Measurements from ENCODE around the gene ZNF646.

Gene ZNF646

DNA sequence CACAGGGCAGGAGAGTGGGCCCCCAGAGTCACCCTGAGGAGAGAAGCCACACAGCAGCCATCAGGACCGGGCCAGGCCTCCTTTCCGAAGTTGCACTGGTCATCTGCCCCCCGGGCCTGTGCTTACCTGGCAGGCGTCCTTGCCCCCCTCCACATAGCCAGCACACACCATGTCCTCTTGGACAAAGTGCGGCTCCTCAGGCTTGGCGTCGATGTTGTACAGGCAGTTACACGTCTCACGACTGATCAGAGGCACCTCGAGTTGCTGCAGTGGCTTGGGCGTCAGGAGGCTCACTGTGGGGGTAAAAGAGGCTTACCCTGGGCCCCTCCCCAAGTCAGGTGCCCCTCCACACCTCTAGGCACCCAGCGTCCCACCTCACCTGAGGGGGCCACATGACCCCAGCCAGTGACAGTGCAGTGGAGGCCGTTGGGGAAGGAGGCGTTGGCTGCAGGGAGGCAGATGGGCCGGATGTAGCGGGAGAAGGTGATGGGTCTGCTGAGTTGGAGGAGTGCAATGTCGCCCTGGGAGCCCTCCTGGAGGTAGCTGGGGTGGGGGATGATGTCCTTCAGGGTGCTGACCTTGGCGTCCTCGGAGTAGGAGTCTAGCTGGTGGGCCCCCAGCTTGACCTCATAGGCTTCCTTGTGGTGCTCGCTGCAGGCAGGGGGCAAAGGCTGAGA is 58.2 kb downstream of the ZNF646 start:
- DNase-seq, result peak; percentile 22

DNA sequence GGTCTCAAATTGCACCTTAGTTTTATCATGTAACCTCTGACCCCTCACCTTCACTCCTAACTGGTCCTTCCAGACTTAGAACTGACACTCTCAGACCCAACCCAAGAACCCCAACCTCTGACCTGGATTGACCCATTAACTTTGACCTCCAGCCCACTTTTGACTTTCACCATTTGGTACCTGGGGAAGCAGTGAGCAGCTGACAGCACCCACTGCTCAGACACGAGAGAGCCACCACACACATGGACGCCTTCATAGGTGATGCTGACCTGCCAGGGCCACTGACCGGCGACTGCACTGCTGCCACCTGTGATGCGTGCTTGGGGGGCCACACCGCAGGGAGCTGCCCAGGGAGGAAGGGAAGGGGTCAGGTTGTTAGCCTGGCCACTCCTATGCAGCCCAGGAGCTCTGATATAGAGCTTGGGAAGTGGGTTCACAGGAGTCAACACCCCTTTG is 58.9 kb downstream of the ZNF646 start:
- no peak for DNase-seq
